GM18907 (cell line): ENCODE results near the gene ABHD17C.

Source experiments
- ATAC-seq: cut with Tn5 transposase; IDR thresholded peaks from one replicate; pipeline ENCODE4 v1.9.1; 2021; ENCODE audit warnings: mild to moderate bottlenecking, moderate library complexity; ENCODE audit not compliant: unreplicated experiment

Gene ABHD17C

DNA sequence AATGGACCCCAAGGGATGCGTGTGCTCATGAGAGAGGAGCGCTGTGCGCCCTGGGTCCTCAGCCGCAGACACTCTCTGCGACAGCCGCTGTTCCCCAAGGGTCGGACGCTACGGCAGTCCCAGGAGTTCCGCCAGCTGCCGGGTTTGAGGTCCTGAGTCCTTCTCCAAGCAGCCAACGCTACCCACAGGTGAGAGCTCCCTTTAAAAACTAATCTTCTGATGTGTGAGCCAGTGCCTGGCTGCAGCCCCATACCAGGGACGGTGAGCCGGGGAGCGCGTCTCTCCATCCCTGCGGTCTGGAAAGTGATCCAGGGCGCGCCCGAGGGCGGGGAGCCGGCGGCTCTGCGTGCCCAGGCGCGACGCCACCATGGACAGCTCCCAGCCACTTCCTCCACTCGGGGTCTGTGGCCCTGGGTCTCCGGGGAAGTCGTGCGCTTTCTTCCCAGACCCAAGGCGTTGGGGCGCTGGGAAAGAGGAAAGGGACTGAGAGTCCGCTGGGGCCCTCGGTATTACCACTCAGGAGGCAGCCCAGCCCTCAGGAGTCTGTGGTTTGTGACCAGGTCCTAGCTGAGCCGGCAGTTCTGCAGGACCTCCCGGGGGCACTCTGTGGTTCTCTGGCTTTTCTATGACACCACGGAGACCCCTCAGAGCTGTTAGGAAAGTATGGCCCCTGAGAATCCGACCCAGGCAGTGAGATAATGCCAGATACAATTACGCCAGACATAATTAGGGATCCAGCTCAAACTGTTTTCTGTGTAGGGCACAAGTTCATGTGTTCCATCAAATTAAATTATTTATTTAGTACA lies 85.5 kb downstream of the ABHD17C start:
- no peak for ATAC-seq

DNA sequence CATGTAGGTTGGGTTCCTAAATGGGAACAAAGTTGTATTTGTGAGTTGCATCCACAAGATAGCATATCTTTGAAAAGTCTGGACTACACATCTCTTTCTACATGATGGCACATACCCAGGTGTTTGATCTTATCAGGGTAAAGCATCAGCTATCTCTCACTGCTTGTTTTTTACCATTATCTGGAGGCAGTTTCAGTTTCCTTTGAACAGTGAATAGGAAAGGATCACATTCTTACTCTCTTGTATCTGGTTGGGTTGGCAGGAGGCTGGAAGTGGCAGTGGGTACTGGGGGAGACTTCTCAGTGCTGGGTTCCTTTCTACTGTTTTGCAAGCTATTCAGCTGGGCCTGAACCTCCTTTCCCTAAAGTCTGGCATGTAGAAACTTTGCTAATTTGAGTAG lies 88.2 kb downstream of the ABHD17C start:
- no peak for ATAC-seq

GRCh38 chr15:80785335-80785734 lies 90.2 kb downstream of the ABHD17C start:
- ATAC-seq, result no peak

- ATAC-seq, result no peak
Observed at GRCh38 chr15:80785811-80786354, 90.8 kb downstream of the ABHD17C start.

DNA sequence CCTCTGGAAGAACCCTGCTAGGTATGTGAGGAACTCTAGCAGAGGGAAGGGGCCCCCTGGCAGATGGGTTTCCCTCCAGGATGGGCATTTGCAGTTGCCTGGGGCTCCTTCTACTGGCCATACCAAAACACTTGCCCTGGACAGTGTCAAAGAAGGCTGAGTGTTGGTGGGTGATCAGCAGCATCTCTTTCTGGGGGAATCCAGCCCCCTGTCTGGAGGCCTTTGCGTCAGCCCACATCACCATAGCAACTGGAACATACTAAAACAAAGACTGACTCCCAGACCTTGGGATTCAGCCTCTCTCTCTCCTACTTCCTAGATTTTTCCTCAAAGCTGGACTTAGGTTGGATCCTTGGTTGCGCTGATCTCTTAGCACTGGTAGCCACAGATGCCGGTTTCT lies 92.2 kb downstream of the ABHD17C start:
- ATAC-seq, result no peak

GRCh38 chr15:80788536-80788935 lies 93.4 kb downstream of the ABHD17C start:
- ATAC-seq, result no peak

- no peak for ATAC-seq
Observed at GRCh38 chr15:80789296-80789695, 94.2 kb downstream of the ABHD17C start.

DNA sequence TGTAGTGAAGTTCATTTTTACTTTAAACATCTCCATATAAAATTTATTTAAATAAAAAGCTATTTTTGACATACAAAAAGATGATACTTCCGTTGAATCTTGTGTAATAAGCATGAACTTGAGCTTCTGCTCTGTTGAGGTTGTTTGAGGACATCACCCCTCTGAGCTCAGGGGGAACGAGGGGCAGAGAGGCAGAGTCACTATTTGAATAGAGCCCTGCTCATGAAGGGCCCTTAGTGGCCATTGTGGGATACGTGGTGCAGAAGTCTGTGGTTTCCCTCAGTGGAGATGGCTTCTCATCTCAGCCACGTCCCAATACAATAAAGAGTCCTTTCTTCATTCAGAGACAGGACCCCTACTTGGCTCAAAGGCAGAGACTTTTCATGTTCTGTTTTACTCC lies 94.7 kb downstream of the ABHD17C start:
- no peak for ATAC-seq

DNA sequence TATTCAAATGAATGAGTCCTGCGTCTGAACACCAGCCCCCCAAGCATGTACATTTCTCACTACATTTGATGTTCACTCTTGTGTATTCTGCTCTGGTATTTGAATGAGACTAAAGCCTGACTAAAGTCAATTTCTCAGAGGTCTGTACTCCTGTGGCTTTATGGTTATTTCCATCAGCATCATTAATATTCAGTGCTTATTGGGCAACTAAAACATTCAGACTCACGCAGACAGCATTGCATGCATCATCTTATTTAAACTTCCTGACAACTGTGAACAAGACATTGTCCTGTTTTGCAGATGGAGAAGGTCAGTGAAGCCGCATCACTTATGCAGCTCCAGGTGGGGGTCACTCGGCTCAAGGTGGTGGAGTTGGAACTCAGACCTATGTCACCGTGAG lies 95.1 kb downstream of the ABHD17C start:
- no peak for ATAC-seq

- no peak for ATAC-seq
Observed at GRCh38 chr15:80791004-80791403, 95.9 kb downstream of the ABHD17C start.

DNA sequence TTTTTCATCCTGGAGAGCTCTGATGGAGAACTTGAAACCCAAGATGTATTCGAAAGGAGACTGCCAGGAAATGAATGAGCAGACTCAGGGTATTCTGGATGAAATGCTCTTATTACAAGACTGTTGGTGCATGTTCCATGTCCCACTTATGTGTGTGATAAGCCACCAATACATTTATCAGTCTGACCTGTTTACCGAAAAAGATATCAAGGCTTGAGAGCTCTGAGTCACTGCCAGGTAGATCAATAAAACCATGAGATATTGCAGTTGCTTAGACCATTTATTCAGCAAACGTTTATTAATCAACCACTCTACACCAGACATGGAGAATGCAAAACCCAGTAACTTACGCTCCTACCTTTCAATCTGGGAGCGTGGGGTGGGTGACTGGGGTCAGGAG lies 101.3 kb downstream of the ABHD17C start:
- ATAC-seq, result no peak

- no peak for ATAC-seq
Observed at GRCh38 chr15:80798911-80799310, 103.8 kb downstream of the ABHD17C start.

DNA sequence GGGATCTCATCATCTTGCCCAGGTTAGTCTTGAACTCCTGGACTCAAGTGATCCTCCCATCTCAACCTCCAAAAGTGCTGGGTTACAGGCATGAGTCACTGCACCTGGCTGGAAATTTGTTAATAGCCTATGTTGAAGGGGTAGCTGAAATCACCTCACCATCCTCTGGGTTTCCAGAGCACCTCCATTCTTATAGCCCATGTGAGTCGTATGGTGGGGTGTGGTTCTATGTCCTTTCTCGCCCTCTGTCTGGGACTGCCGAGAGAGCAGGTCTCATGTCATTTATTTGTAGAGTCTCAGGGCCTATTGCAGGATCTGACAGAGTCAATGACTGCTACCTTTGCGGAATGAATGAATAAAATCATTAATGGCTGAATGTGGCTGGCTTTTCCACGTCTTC lies 105.0 kb downstream of the ABHD17C start:
- no peak for ATAC-seq

DNA sequence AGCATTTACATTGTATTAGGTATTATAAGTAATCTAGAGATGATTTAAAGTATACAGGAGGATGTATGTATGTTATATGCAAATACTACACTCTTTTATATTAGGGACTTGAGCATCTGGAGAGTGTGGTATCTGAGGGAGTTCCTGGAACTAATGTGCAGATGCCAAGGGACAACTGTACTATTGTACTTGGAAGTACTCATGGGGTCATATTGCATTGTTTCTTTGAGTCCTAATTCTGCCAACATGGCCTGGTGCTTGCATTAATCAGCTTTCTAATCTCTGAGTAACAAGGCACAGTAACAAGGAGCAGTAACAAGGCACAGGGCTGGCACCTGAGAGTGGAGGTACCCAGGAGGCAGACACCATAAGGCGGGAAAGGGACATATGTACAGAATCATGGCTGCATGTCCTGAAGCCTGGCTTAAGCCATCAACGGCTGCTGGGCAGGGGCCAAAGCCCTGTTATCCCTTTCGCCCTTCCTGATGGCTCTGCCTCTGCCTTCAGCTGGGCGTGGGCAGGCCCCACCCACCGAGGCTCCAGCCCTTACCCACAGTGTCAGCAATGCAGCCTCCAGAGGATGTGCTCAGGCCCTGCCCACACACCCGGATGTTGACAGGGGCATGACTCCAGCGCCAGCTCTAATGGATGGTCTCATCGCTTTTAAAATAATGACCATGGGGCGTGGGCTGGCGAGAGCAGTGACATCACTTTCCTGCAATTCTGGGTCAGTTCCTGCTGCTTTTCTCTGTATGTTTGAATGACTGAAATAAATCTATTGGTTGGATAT lies 107.0 kb downstream of the ABHD17C start:
- no peak for ATAC-seq

DNA sequence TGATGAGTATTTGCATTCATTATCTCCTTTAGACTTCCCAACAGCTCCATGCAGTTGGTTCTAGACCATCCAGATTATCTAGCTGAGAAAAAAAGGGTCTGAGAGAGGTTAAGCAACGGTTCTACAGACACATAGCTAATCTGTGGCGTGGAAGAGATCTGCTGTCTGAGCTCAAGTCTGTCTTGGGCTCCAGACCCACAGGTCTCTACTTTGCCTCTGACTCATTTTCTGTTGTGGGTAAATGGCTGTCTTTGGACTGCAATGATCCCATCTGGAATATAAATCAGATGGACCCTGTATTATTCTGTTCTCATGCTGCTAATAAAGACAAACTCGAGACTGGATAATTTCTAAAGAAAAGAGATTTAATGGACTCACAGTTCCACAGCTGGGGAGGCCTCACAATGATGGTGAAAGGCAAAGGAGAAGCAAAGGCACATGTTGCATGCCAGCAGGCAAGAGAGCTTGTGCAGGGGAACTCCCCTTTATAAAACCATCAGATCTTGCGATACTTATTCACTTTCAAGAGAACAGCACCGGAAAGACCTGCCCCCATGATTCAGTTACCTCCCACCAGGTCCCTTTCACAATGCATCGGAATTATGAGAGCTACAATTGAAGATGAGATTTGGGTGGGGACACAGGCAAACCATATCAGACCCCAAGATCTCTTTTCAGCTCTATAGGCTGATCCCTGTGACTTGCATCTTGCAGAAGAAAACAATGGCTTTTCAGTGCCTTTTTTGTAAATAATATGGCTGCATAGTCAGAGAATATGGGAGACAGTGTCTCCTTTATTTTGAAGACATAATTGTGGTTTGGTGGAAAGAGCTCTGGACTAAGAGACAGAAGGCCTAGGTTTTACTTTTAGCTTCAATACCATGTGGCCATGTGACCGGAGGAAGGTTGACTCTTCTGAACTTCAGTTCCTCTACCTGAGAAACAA lies 108.7 kb downstream of the ABHD17C start:
- ATAC-seq, result no peak

DNA sequence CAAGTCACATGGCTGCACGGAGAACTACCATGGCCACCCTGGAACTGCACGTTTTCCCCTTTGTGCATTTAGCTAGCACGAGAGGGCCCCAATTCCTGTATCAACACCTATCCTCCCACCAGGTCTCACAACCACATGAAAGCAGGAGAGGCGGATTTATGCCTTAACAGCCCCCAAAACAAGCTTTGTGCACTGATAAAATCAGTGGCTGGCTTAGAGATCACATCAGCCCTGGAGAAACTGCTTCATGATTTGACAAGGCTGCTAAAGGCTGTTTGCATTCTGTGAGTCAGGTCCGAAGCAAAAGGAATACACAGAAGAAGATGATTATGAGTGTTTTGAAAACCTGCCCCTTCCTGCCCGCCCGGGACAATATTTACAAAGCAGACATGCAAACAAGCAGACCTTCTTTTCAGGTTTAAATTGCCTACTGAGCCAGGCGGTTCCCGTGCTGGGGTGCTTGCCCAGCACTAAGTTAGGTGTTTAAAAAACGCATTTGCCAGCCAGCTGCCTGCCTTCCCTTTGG lies 109.9 kb downstream of the ABHD17C start:
- ATAC-seq, result no peak
